ENCODE results near the gene CES2.

Gene CES2

DNA sequence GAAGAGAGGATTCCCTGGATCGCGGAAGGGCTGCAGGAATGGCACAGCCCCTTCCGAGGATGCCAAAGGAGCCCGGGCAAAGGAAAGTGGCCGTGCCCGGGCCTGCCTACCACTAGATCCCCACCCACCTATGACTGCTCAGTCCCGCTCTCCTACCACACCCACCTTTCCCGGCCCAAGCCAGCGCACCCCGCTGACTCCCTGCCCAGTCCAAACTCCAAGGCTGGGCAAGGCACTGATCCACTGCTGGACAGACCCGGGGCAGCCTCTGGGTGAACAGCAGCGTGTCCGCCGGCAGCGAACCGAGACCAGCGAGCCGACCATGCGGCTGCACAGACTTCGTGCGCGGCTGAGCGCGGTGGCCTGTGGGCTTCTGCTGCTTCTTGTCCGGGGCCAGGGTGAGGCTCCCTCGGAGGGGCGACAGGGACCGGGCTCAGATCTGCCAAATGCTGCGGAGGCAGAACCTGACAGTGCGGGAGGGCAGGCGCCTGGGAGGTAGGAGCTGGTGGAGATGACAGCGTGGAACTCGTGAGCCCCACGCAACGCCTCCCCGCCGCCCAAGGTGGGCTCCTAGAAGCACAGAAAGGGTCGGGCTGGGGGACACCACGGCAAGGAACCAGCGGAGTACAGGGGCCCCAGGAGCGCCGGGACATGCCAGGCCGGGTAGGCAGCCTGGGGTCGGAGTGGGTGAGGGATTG is at the start of gene CES2 (continued):
- TF ChIP-seq, protein P1, sequence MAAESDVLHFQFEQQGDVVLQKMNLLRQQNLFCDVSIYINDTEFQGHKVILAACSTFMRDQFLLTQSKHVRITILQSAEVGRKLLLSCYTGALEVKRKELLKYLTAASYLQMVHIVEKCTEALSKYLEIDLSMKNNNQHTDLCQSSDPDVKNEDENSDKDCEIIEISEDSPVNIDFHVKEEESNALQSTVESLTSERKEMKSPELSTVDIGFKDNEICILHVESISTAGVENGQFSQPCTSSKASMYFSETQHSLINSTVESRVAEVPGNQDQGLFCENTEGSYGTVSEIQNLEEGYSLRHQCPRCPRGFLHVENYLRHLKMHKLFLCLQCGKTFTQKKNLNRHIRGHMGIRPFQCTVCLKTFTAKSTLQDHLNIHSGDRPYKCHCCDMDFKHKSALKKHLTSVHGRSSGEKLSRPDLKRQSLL (tag by site-specific recombination; IDR thresholded peaks at IDR 0.05) = no peak
- TF ChIP-seq MZF1 (tag by site-specific recombination; IDR thresholded peaks at IDR 0.05; ENCODE audit: borderline replicate concordance) = no peak
- TF ChIP-seq PRDM2 (tag by site-specific recombination; IDR thresholded peaks at IDR 0.05; ENCODE audit: borderline replicate concordance) = no peak
- no peak for TF ChIP-seq ZBTB20 (tag by site-specific recombination; IDR thresholded peaks at IDR 0.05)
- TF ChIP-seq EGR2 (tag by site-specific recombination; IDR thresholded peaks at IDR 0.05; ENCODE audit: low read depth) = 0 out of 2 replicates have a peak, but pooled peaks have one; percentile 16

GRCh38 chr16:66886321-66886720 is 49.0 kb upstream of the CES2 start:
- ChIA-PET CTCF (interaction anchor here (0.7 to 1.6 kb wide), 2 partner anchors 9 to 147 kb away, joined by 3 to 14 read pairs; no protein-coding TSS in a partner anchor), POLR2A (no interaction called here)
- Histone ChIP-seq H3K9me3 (ENCODE audit: control insufficient read depth, insufficient read depth, low read depth, low read length) (no peaks in the 10 kb centered on the region), H3K4me1 (ENCODE audit: control insufficient read depth, insufficient read depth, low read length) (peaks cover 8% of the 10 kb centered on the region), H3K27ac (ENCODE audit: extremely low read depth, low read depth, low read length) (no peak overlapping the region), H3K36me3 (ENCODE audit: control insufficient read depth in 2 of 2, insufficient read depth in 1 of 2, low read length in 2 of 2) (peaks cover 12 to 36% of the 10 kb centered on the region in 2 experiments; a peak in 2 of 3 replicates), H3K4me3 (ENCODE audit: low read depth, low read length) (no peak overlapping the region)
- TF ChIP-seq, protein P2, sequence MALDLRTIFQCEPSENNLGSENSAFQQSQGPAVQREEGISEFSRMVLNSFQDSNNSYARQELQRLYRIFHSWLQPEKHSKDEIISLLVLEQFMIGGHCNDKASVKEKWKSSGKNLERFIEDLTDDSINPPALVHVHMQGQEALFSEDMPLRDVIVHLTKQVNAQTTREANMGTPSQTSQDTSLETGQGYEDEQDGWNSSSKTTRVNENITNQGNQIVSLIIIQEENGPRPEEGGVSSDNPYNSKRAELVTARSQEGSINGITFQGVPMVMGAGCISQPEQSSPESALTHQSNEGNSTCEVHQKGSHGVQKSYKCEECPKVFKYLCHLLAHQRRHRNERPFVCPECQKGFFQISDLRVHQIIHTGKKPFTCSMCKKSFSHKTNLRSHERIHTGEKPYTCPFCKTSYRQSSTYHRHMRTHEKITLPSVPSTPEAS (tag by site-specific recombination; IDR thresholded peaks at IDR 0.05) = no peak
- TF ChIP-seq ZNF664 (tag by site-specific recombination; IDR thresholded peaks at IDR 0.05) = no peak
- no peak for TF ChIP-seq TCF7L2 (IDR thresholded peaks at IDR 0.05; ENCODE audit: borderline replicate concordance, low read depth, low read length)
- TF ChIP-seq ZNF670 (tag by site-specific recombination; IDR thresholded peaks at IDR 0.05; ENCODE audit: low read depth) = no peak
- no peak for TF ChIP-seq ZNF24 (tag by site-specific recombination; IDR thresholded peaks at IDR 0.05)
- no peak for TF ChIP-seq ZBTB7A (tag by site-specific recombination; IDR thresholded peaks at IDR 0.05; ENCODE audit: low read depth)
- no peak for TF ChIP-seq GLI2 (tag by site-specific recombination; IDR thresholded peaks at IDR 0.05; ENCODE audit: borderline replicate concordance, low read depth)
- TF ChIP-seq ZNF830 (tag by site-specific recombination; IDR thresholded peaks at IDR 0.05; ENCODE audit: low read depth) = no peak
- TF ChIP-seq, protein P3, sequence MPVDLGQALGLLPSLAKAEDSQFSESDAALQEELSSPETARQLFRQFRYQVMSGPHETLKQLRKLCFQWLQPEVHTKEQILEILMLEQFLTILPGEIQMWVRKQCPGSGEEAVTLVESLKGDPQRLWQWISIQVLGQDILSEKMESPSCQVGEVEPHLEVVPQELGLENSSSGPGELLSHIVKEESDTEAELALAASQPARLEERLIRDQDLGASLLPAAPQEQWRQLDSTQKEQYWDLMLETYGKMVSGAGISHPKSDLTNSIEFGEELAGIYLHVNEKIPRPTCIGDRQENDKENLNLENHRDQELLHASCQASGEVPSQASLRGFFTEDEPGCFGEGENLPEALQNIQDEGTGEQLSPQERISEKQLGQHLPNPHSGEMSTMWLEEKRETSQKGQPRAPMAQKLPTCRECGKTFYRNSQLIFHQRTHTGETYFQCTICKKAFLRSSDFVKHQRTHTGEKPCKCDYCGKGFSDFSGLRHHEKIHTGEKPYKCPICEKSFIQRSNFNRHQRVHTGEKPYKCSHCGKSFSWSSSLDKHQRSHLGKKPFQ (tag by site-specific recombination; IDR thresholded peaks at IDR 0.05) = no peak
- no peak for TF ChIP-seq ZNF639 (tag by site-specific recombination; IDR thresholded peaks at IDR 0.05)
- TF ChIP-seq ZNF175 (tag by site-specific recombination; IDR thresholded peaks at IDR 0.05) = no peak
- no peak for TF ChIP-seq ZNF16 (tag by site-specific recombination; IDR thresholded peaks at IDR 0.05; ENCODE audit: low read depth)

Data from HEK293 (cell line).